Endothelial cell (in vitro differentiated cells): ENCODE results near the gene ACLY. TPM values are rescaled to one million over a fixed set of nuclear protein-coding genes. Genes with fewer than 3 reads are reported as not detected.

ENCODE experiments used
- DNase-seq: peaks from one replicate; pipeline ENCODE4 v3.0.0; 2021; ENCODE audit warnings: low spot score
- H3K27ac Mint-ChIP-seq: one replicate; pipeline ENCODE4 v1.8.0; 2021; ENCODE audit warnings: mixed read lengths, inconsistent platforms; ENCODE audit not compliant: unreplicated experiment
- H3K27me3 Mint-ChIP-seq: one replicate; pipeline ENCODE4 v1.8.0; 2021; ENCODE audit warnings: mild to moderate bottlenecking, moderate library complexity, mixed read lengths, inconsistent platforms; ENCODE audit not compliant: unreplicated experiment
- H3K36me3 Mint-ChIP-seq: one replicate; pipeline ENCODE4 v1.8.0; 2021; ENCODE audit warnings: mild to moderate bottlenecking, low read depth, mixed read lengths, inconsistent platforms; ENCODE audit not compliant: unreplicated experiment
- H3K4me1 Mint-ChIP-seq: one replicate; pipeline ENCODE4 v1.8.0; 2021; ENCODE audit warnings: mild to moderate bottlenecking, mixed read lengths, inconsistent platforms; ENCODE audit not compliant: unreplicated experiment
- H3K4me3 Mint-ChIP-seq: one replicate; pipeline ENCODE4 v1.8.0; 2021; ENCODE audit warnings: mild to moderate bottlenecking, mixed read lengths, inconsistent platforms; ENCODE audit not compliant: unreplicated experiment
- H3K9me3 Mint-ChIP-seq: one replicate; pipeline ENCODE4 v1.8.0; 2021; ENCODE audit warnings: mixed read lengths, inconsistent platforms; ENCODE audit not compliant: unreplicated experiment
- total RNA-seq: library from RNA; stranded (reverse); fragmentation: NEBNext Ultra II Directional; extraction: Animal tissue kit (Norgen Biotek cat#: 25700); gene quantifications from one replicate; pipeline ENCODE4 v1.2.1, GENCODE V29; 2021; ENCODE audit not compliant: unreplicated experiment
- TF ChIP-seq, protein P1 (sequence below): fragments of 200-600 bp; sonication (generic); IDR thresholded peaks from one replicate; pipeline ENCODE4 v1.5.0; 2021; ENCODE audit warnings: antibody characterized with exemption; ENCODE audit not compliant: unreplicated experiment

ACLY gene
- total RNA-seq, 1 donor from 2014 or later = 376 TPM

- Mint-ChIP-seq H3K27ac (no peak overlapping the region), H3K36me3 (peaks cover 36% of the 10 kb centered on the region), H3K27me3 (peaks cover 8% of the 10 kb centered on the region), H3K4me3 (peak overlapping the region; percentile 53), H3K4me1 (peaks cover 37% of the 10 kb centered on the region), H3K9me3 (no peaks in the 10 kb centered on the region)
- TF ChIP-seq, protein P1, sequence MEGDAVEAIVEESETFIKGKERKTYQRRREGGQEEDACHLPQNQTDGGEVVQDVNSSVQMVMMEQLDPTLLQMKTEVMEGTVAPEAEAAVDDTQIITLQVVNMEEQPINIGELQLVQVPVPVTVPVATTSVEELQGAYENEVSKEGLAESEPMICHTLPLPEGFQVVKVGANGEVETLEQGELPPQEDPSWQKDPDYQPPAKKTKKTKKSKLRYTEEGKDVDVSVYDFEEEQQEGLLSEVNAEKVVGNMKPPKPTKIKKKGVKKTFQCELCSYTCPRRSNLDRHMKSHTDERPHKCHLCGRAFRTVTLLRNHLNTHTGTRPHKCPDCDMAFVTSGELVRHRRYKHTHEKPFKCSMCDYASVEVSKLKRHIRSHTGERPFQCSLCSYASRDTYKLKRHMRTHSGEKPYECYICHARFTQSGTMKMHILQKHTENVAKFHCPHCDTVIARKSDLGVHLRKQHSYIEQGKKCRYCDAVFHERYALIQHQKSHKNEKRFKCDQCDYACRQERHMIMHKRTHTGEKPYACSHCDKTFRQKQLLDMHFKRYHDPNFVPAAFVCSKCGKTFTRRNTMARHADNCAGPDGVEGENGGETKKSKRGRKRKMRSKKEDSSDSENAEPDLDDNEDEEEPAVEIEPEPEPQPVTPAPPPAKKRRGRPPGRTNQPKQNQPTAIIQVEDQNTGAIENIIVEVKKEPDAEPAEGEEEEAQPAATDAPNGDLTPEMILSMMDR = no peak
- no peak for DNase-seq
Measured at GRCh38 chr17:41913798-41914197, 5.0 kb downstream of the ACLY start.

GRCh38 chr17:41912925-41913324 lies 5.8 kb downstream of the ACLY start:
- DNase-seq = no peak
- Mint-ChIP-seq H3K4me1 (peaks cover 37% of the 10 kb centered on the region), H3K27me3 (peaks cover 8% of the 10 kb centered on the region), H3K36me3 (peaks cover 45% of the 10 kb centered on the region), H3K9me3 (no peaks in the 10 kb centered on the region), H3K27ac (peak overlapping the region; percentile 38), H3K4me3 (no peak overlapping the region)
- TF ChIP-seq, protein P1 = no peak

GRCh38 chr17:41910701-41911391 lies 7.9 kb downstream of the ACLY start:
- H3K9me3 Mint-ChIP-seq = no peaks in the 10 kb centered on the region
- peaks cover 61% of the 10 kb centered on the region for H3K36me3 Mint-ChIP-seq
- H3K27me3 Mint-ChIP-seq = peaks cover 11% of the 10 kb centered on the region
- TF ChIP-seq, protein P1 = no peak
- H3K4me3 Mint-ChIP-seq = peak overlapping the region; percentile 31
- H3K4me1 Mint-ChIP-seq = peaks cover 25% of the 10 kb centered on the region
- DNase-seq = no peak
- H3K27ac Mint-ChIP-seq = no peak overlapping the region

- no peaks in the 10 kb centered on the region for H3K9me3 Mint-ChIP-seq
- TF ChIP-seq, protein P1 = no peak
- peak overlapping the region; percentile 15 for H3K4me3 Mint-ChIP-seq
- H3K4me1 Mint-ChIP-seq = peaks cover 10% of the 10 kb centered on the region
- no peak overlapping the region for H3K27ac Mint-ChIP-seq
- H3K27me3 Mint-ChIP-seq = peaks cover 5% of the 10 kb centered on the region
- peaks cover 75% of the 10 kb centered on the region for H3K36me3 Mint-ChIP-seq
- DNase-seq = no peak
Measured at GRCh38 chr17:41909088-41909487, 9.7 kb downstream of the ACLY start.

DNA sequence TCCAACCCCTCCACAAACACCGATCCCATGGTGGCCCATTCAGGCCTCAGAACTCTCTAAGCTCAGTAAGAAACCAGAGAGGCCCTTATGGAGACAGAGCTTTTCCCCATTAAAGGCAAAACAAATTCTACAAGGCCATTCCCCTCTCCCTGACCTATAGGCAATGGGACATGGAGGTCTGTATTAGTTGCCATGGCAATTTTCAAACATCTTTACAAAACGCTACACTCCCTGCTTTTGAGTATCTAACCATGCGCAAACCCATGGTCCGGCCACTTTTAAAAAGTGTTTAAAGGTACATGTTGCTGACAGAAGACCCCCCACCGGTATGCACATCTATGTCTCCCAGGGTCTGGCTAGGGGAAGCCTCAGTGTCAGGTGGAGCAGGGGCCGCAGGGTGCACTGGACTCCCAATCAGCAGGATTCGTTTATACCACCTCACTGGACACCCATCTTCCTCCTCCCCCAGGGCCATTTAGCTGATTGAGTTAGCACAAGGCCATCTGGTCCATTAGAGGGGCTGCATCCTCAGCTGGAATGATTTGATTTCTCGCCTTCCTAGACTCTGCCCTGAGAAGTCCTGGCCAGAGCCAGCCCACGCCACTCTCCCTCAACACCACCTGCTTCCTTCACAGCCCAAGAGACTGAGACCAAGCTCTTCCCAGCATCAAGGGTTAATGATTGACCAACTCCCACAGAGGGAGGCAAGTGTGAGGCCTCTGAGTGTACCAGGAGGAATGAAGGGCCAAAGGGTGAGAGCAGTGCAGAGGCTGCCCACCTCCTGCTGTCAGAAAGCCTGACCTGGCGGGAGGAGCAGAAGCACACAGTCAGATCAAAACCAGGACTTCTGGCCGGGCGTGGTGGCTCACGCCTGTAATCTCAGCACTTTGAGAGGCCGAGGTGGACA lies 10.9 kb downstream of the ACLY start:
- Mint-ChIP-seq H3K9me3 (no peaks in the 10 kb centered on the region), H3K4me3 (peak overlapping the region; percentile 69), H3K36me3 (peaks cover 73% of the 10 kb centered on the region), H3K27me3 (peaks cover 5% of the 10 kb centered on the region), H3K27ac (peak overlapping the region; percentile 74), H3K4me1 (peaks cover 3% of the 10 kb centered on the region)
- DNase-seq = no peak
- TF ChIP-seq, protein P1 = no peak
